Measurements from ENCODE around the gene FEM1C.

FEM1C gene

GRCh38 chr5:115543365-115544042 is 1.1 kb downstream of the FEM1C start (continued):
- TF ChIP-seq, protein P1, sequence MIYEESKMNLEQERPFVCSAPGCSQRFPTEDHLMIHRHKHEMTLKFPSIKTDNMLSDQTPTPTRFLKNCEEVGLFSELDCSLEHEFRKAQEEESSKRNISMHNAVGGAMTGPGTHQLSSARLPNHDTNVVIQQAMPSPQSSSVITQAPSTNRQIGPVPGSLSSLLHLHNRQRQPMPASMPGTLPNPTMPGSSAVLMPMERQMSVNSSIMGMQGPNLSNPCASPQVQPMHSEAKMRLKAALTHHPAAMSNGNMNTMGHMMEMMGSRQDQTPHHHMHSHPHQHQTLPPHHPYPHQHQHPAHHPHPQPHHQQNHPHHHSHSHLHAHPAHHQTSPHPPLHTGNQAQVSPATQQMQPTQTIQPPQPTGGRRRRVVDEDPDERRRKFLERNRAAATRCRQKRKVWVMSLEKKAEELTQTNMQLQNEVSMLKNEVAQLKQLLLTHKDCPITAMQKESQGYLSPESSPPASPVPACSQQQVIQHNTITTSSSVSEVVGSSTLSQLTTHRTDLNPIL (CRISPR knock-in tag; IDR thresholded peaks at IDR 0.05; ENCODE audit: low read depth): no peak

- TF ChIP-seq ZNF8 (CRISPR knock-in tag; IDR thresholded peaks at IDR 0.05) (no peak), ISL1 (CRISPR knock-in tag; IDR thresholded peaks at IDR 0.05) (no peak), OSR1 (CRISPR knock-in tag; IDR thresholded peaks at IDR 0.05) (no peak), RARB (CRISPR knock-in tag; IDR thresholded peaks at IDR 0.05) (no peak), BACH2 (CRISPR knock-in tag; IDR thresholded peaks at IDR 0.05; ENCODE audit: borderline replicate concordance) (no peak), ESRRG (CRISPR knock-in tag; IDR thresholded peaks at IDR 0.05) (no peak), GLIS3 (CRISPR knock-in tag; IDR thresholded peaks at IDR 0.05) (no peak), ZFP30 (CRISPR knock-in tag; IDR thresholded peaks at IDR 0.05) (no peak), PPARA (CRISPR knock-in tag; IDR thresholded peaks at IDR 0.05; ENCODE audit: borderline replicate concordance) (no peak)
- TF ChIP-seq, protein P2, sequence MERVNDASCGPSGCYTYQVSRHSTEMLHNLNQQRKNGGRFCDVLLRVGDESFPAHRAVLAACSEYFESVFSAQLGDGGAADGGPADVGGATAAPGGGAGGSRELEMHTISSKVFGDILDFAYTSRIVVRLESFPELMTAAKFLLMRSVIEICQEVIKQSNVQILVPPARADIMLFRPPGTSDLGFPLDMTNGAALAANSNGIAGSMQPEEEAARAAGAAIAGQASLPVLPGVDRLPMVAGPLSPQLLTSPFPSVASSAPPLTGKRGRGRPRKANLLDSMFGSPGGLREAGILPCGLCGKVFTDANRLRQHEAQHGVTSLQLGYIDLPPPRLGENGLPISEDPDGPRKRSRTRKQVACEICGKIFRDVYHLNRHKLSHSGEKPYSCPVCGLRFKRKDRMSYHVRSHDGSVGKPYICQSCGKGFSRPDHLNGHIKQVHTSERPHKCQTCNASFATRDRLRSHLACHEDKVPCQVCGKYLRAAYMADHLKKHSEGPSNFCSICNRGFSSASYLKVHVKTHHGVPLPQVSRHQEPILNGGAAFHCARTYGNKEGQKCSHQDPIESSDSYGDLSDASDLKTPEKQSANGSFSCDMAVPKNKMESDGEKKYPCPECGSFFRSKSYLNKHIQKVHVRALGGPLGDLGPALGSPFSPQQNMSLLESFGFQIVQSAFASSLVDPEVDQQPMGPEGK (CRISPR knock-in tag; IDR thresholded peaks at IDR 0.05; ENCODE audit: borderline replicate concordance): no peak
- TF ChIP-seq, protein P1 (CRISPR knock-in tag; IDR thresholded peaks at IDR 0.05; ENCODE audit: low read depth): no peak
- TF ChIP-seq, protein P3, sequence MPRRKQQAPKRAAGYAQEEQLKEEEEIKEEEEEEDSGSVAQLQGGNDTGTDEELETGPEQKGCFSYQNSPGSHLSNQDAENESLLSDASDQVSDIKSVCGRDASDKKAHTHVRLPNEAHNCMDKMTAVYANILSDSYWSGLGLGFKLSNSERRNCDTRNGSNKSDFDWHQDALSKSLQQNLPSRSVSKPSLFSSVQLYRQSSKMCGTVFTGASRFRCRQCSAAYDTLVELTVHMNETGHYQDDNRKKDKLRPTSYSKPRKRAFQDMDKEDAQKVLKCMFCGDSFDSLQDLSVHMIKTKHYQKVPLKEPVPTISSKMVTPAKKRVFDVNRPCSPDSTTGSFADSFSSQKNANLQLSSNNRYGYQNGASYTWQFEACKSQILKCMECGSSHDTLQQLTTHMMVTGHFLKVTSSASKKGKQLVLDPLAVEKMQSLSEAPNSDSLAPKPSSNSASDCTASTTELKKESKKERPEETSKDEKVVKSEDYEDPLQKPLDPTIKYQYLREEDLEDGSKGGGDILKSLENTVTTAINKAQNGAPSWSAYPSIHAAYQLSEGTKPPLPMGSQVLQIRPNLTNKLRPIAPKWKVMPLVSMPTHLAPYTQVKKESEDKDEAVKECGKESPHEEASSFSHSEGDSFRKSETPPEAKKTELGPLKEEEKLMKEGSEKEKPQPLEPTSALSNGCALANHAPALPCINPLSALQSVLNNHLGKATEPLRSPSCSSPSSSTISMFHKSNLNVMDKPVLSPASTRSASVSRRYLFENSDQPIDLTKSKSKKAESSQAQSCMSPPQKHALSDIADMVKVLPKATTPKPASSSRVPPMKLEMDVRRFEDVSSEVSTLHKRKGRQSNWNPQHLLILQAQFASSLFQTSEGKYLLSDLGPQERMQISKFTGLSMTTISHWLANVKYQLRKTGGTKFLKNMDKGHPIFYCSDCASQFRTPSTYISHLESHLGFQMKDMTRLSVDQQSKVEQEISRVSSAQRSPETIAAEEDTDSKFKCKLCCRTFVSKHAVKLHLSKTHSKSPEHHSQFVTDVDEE (CRISPR knock-in tag; IDR thresholded peaks at IDR 0.05): no peak
- TF ChIP-seq, protein P4, sequence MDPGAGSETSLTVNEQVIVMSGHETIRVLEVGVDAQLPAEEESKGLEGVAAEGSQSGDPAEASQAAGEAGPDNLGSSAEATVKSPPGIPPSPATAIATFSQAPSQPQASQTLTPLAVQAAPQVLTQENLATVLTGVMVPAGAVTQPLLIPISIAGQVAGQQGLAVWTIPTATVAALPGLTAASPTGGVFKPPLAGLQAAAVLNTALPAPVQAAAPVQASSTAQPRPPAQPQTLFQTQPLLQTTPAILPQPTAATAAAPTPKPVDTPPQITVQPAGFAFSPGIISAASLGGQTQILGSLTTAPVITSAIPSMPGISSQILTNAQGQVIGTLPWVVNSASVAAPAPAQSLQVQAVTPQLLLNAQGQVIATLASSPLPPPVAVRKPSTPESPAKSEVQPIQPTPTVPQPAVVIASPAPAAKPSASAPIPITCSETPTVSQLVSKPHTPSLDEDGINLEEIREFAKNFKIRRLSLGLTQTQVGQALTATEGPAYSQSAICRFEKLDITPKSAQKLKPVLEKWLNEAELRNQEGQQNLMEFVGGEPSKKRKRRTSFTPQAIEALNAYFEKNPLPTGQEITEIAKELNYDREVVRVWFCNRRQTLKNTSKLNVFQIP (CRISPR knock-in tag; IDR thresholded peaks at IDR 0.05; ENCODE audit: borderline replicate concordance, low read depth): no peak
- ATAC-seq: no peak
Measured at GRCh38 chr5:115542651-115543364, 1.8 kb downstream of the FEM1C start.

DNA sequence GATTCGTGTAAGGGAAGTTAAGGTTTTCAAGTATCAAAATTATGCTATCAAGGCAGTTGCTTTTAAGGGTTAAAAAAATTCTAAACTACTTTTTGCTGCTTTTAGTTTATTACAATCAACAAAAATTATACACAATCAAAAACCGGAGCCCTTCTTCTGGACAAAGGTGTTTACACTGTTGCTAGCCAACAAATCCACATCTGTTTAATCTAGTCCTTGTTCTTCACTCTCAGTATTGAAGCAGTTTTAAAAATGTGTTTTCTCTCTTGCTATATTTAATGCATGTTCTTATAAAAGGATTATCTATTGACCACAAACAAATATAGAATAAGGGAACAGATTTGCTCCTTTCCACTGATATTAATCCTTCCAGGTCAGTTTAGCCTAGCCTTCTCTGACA is 2.5 kb downstream of the FEM1C start:
- no peak for ATAC-seq
- no peak for TF ChIP-seq CSDC2 (CRISPR knock-in tag; IDR thresholded peaks at IDR 0.05)
- TF ChIP-seq TOX (CRISPR knock-in tag; IDR thresholded peaks at IDR 0.05; ENCODE audit: borderline replicate concordance): no peak
- no peak for TF ChIP-seq SNAI2 (CRISPR knock-in tag; IDR thresholded peaks at IDR 0.05)
- TF ChIP-seq ARNTL (CRISPR knock-in tag; IDR thresholded peaks at IDR 0.05; ENCODE audit: borderline replicate concordance, low read depth): no peak
- TF ChIP-seq PPARA (CRISPR knock-in tag; IDR thresholded peaks at IDR 0.05; ENCODE audit: borderline replicate concordance): no peak

GRCh38 chr5:115541611-115542010 is 3.0 kb downstream of the FEM1C start:
- TF ChIP-seq ZNF565 (CRISPR knock-in tag; conservative IDR thresholded peaks at IDR 0.05; ENCODE audit: low read depth) (no peak), BACH2 (CRISPR knock-in tag; IDR thresholded peaks at IDR 0.05; ENCODE audit: borderline replicate concordance) (no peak)
- ATAC-seq: no peak
